Measurements from ENCODE around the gene TMED7.
A peak's percentile ranks its signal among the peaks of the same experiment; 100 is the strongest.

TMED7 gene

DNA sequence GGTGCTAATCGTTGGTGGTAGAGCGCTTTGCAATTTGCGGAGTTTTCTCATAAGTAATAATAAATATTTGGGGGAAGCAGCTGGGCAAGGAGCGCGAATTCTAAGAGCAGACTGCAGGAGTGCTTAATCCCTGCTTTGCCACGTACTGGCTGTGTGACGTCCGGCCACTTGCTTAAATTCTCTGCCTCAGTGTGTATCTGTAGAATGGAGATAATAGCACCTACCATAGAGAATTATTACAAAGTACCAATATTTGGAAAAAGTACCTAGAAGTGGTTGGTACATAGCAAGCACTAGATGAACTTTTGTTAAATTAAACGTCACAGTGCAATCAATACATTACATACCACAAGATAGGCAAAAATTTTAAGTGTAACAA is 598 bp upstream of the TMED7 start:
- Histone ChIP-seq H3K27me3 (ENCODE audit: insufficient read depth, poor library complexity, severe bottlenecking) (no peaks in the 10 kb centered on the region), H3K27ac (replicated peaks) (peak overlapping the region; percentile 61), H3K4me3 (replicated peaks; ENCODE audit: insufficient read depth, low read length) (peak overlapping the region; percentile 51)
- no peak for DNase-seq (ENCODE audit: low read depth in 1 of 2, low spot score in 1 of 2)
- TF ChIP-seq SPI1 (IDR thresholded peaks at IDR 0.05; ENCODE audit: borderline replicate concordance, low read depth), result no peak
- TF ChIP-seq, protein P1, sequence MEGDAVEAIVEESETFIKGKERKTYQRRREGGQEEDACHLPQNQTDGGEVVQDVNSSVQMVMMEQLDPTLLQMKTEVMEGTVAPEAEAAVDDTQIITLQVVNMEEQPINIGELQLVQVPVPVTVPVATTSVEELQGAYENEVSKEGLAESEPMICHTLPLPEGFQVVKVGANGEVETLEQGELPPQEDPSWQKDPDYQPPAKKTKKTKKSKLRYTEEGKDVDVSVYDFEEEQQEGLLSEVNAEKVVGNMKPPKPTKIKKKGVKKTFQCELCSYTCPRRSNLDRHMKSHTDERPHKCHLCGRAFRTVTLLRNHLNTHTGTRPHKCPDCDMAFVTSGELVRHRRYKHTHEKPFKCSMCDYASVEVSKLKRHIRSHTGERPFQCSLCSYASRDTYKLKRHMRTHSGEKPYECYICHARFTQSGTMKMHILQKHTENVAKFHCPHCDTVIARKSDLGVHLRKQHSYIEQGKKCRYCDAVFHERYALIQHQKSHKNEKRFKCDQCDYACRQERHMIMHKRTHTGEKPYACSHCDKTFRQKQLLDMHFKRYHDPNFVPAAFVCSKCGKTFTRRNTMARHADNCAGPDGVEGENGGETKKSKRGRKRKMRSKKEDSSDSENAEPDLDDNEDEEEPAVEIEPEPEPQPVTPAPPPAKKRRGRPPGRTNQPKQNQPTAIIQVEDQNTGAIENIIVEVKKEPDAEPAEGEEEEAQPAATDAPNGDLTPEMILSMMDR (IDR thresholded peaks at IDR 0.05; ENCODE audit: insufficient read depth, low read length), result no peak
- TF ChIP-seq POLR2AphosphoS5 (IDR thresholded peaks at IDR 0.05; ENCODE audit: low read depth), result no peak
- TF ChIP-seq GABPA (IDR thresholded peaks at IDR 0.05; ENCODE audit: low read depth), result no peak
- TF ChIP-seq, protein P2, sequence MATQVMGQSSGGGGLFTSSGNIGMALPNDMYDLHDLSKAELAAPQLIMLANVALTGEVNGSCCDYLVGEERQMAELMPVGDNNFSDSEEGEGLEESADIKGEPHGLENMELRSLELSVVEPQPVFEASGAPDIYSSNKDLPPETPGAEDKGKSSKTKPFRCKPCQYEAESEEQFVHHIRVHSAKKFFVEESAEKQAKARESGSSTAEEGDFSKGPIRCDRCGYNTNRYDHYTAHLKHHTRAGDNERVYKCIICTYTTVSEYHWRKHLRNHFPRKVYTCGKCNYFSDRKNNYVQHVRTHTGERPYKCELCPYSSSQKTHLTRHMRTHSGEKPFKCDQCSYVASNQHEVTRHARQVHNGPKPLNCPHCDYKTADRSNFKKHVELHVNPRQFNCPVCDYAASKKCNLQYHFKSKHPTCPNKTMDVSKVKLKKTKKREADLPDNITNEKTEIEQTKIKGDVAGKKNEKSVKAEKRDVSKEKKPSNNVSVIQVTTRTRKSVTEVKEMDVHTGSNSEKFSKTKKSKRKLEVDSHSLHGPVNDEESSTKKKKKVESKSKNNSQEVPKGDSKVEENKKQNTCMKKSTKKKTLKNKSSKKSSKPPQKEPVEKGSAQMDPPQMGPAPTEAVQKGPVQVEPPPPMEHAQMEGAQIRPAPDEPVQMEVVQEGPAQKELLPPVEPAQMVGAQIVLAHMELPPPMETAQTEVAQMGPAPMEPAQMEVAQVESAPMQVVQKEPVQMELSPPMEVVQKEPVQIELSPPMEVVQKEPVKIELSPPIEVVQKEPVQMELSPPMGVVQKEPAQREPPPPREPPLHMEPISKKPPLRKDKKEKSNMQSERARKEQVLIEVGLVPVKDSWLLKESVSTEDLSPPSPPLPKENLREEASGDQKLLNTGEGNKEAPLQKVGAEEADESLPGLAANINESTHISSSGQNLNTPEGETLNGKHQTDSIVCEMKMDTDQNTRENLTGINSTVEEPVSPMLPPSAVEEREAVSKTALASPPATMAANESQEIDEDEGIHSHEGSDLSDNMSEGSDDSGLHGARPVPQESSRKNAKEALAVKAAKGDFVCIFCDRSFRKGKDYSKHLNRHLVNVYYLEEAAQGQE (IDR thresholded peaks at IDR 0.05; ENCODE audit: insufficient replicate concordance, low read depth), result no peak

DNA sequence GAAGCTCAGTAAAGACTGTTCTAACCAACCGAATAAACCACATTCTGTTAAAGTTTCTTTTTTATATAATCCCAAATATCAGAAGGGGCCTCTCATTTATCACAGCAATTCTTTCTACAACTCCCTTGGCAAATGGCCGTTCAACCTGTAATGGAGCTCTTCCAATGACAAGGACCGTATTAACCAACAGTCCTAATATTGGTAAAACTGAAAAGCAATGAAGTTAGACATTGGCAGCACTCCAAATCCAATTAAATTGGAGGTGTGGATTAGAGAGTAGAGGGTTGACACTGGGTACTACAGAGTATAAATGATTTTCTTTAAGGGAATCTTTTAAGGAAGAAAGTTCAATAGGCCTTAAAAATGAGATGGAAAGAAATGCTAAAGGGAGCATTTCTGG is 842 bp downstream of the TMED7 start:
- DNase-seq (ENCODE audit: low read depth in 1 of 2, low spot score in 1 of 2), result no peak
- no peaks in the 10 kb centered on the region for H3K27me3 ChIP-seq (ENCODE audit: insufficient read depth, poor library complexity, severe bottlenecking)
- peak overlapping the region; percentile 72 for H3K4me3 ChIP-seq (replicated peaks; ENCODE audit: insufficient read depth, low read length)
- TF ChIP-seq POLR2AphosphoS5 (IDR thresholded peaks at IDR 0.05; ENCODE audit: low read depth) (no peak), GABPA (IDR thresholded peaks at IDR 0.05; ENCODE audit: low read depth) (no peak), SPI1 (IDR thresholded peaks at IDR 0.05; ENCODE audit: borderline replicate concordance, low read depth) (no peak)
- TF ChIP-seq, protein P2 (IDR thresholded peaks at IDR 0.05; ENCODE audit: insufficient replicate concordance, low read depth), result no peak
- TF ChIP-seq, protein P1 (IDR thresholded peaks at IDR 0.05; ENCODE audit: insufficient read depth, low read length), result no peak
- H3K27ac ChIP-seq (replicated peaks), result peak overlapping the region; percentile 87

DNA sequence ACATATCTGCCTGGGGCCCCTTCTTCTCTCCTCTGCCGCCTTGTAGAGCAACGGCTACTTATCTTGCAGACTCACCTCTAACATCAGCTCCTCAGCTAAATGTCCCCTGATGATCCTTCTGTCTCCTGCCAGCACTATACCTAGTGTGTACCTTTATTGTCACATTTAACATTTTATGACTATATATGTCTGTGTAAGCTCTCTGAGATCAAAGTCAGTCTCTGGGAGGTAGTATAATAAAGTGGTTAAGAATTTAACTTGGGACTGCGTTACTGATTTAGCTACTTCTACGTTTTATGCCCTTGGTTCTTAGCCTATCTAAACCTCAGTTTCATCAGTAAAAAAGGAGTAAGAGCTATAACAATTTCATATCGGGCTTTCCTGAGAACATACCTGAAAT is 2.2 kb downstream of the TMED7 start:
- no peak overlapping the region for H3K27ac ChIP-seq (replicated peaks)
- H3K4me3 ChIP-seq (replicated peaks; ENCODE audit: insufficient read depth, low read length), result no peak overlapping the region
- H3K27me3 ChIP-seq (ENCODE audit: insufficient read depth, poor library complexity, severe bottlenecking), result no peaks in the 10 kb centered on the region
- TF ChIP-seq POLR2AphosphoS5 (IDR thresholded peaks at IDR 0.05; ENCODE audit: low read depth), result no peak
- no peak for DNase-seq (ENCODE audit: low read depth in 1 of 2, low spot score in 1 of 2)

DNA sequence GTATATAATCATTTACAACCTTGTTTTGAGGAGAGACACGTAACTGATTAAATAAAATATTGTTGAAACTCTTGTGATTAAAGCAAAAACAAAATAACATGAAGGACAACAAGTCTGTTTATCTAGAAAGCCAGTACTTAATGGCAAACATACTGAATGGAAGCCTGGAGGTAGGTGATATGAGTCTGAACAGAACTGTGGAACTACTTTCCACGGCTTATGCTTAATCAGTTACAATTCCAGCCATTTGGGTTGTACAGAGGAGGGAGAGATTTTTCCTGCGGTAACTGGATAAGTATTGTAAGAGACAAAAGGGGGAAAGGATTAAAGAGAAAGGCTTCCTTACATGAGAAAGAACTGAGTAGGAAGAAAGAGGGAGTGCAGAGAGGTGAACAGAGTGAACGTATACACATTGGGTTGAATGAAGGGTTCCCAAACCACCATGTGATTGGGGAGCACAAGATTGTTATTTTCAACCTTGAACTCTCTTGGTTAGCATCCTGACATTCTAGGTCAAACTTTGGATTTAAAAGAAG is 4.4 kb downstream of the TMED7 start:
- TF ChIP-seq, protein P1 (IDR thresholded peaks at IDR 0.05; ENCODE audit: insufficient read depth, low read length), result no peak
- TF ChIP-seq, protein P2 (IDR thresholded peaks at IDR 0.05; ENCODE audit: insufficient replicate concordance, low read depth), result no peak
- TF ChIP-seq POLR2AphosphoS5 (IDR thresholded peaks at IDR 0.05; ENCODE audit: low read depth), result no peak
- TF ChIP-seq GABPA (IDR thresholded peaks at IDR 0.05; ENCODE audit: low read depth), result no peak
- TF ChIP-seq SPI1 (IDR thresholded peaks at IDR 0.05; ENCODE audit: borderline replicate concordance, low read depth), result no peak
- H3K4me3 ChIP-seq (replicated peaks; ENCODE audit: insufficient read depth, low read length), result no peak overlapping the region
- DNase-seq (ENCODE audit: low read depth in 1 of 2, low spot score in 1 of 2), result no peak
- no peak overlapping the region for H3K27ac ChIP-seq (replicated peaks)
- H3K27me3 ChIP-seq (ENCODE audit: insufficient read depth, poor library complexity, severe bottlenecking), result no peaks in the 10 kb centered on the region

All from HL-60 (cell line).